HPDE6-E6E7 (cell line): ENCODE data around the gene C11orf21.
"Not testable (repeated sequence)": the region's sequence is repeated elsewhere in the genome, so short reads cannot be mapped to it uniquely, and the experiment has no call there.

Source experiments
- DNase-seq: peaks from one replicate; pipeline ENCODE4 v3.0.0; 2011; ENCODE audit warnings: missing footprints; ENCODE audit errors: extremely low spot score

C11orf21 gene

DNA sequence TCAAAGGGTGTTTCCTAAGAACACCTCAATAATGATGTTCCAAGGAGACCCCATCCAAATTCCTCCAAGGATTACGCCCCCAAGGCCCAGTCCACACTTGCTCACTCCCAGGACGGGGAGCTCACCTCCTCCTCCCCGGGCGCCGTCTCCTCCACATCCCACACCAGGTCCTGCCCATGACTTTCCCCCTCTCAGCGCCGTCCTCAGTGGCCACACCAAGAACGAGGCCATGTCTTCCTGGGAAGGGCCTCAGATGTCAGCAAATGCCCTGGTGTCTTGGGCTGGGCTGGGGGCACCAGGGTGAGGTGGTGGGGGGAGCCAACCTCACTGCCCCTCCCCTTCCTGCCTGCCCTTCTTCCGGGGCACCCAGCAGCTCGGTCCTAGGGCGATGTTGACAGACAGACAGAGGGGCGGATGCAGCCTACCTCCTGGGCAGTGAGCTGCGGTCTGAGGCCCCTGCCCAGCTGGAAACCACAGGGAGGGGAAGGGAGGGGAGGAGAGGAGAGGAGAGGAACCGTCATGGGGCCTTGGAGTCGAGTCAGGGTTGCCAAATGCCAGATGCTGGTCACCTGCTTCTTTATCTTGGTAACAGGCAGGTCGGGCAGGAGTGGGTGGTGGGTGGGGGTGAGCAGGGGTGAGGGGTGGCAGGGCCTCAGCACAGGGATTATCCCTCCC lies at the start of gene C11orf21, which contains the start of gene TSPAN32:
Gene C11orf21, minus strand, starts transcription at position 288 of the 675 bp plus-strand sequence. Its CDS starts 110 bp downstream, at position 178.
Gene TSPAN32, plus strand, starts transcription at position 383 of the 675 bp plus-strand sequence. Its CDS starts 137 bp downstream, at position 520.
- no peak for DNase-seq

DNA sequence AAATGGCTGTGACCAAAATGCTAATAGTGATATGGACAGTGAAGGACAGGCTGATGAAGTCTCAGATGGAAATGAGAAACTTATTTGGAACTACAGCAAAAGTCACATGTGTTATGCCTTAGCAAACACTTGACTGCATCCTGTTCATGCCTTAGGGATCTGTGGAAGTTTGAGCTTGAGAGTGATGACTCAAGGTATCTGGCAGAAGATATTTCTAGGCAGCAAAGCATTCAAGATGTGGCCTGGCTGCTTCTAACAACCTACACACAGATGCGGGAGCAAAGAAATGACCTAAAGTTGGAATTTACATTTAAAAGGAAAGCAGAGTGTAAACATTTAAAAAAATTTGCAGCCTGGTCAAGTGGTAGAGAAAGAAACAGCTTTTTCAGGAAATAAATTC lies 47.3 kb upstream of the C11orf21 start:
- DNase-seq = no peak

DNA sequence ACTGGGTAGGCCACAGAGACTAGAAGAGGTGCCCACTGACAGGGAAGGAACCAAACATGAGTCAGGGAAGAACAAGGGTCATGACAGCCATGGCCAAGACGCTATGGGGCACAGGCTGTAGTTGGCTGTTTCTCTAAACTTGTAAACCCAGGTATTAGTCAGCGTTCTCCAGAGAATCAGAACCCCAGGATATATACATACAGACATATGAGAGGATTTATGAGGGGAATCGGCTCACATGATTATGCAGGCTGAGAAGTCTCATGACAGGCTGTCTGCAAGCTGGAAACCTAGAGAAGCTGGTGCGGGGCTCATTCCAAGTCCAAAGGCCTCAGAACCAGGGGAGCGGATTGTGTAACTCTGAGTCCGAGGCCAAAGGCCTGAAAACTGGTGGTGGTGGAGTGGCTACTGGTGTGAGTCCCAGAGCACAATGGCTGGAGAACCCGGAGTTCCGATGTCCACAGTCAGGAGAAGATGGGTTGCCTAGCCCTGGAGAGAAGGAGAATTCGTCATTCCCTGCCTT lies 45.7 kb upstream of the C11orf21 start:
- no peak for DNase-seq

DNA sequence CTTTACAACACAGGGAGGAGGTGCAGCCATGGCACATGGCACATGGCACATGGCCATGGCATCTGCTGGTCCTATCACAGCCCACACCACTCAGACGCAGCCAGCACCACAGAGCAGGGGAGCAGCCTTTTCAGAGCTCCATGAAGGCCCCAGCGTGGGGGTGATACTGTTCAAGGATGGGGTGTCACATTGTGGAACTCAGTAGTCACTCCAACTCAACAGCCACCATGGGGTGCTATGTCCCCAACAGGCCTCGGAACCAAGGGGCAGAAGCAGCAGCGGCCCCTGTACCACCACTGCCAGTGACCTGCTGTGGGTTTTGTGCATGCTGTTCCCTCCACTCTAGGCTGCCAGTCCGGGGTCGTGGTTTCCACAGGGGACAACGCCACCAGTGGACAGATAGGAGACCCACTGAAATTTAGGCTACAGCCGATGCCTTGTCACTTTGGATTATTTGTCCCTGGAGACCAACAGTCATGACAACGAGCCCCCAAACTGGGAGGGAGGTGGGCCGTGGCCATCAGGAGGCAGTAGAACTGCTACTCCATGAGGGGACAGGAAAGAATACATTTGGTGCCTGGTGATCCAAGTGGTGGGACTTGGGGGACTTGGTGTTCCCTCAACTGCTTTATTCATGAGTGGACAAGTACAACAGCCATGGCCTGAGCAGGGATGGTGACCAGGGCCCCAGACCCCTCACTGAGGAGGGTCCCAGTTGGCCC lies 45.0 kb upstream of the C11orf21 start:
- no peak for DNase-seq

DNA sequence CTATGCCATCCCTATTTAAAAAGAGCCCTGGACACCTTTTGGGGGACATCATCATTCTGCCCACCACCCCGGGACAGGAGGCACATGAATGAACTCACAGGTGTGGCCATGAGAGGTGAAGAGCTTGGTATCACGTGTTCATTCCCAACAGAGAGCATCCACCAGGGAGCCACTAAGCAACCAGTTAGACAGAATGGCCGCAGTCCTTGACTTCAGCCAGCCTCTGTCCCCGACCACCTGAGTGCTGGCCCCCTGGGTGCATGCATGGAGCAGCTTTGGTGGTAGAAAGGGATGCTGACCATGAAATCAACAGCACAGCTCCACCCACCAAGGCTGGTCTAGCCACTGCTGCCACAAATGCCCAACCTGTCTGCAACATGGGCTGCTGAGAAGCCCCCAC lies 44.3 kb upstream of the C11orf21 start:
- no peak for DNase-seq

DNA sequence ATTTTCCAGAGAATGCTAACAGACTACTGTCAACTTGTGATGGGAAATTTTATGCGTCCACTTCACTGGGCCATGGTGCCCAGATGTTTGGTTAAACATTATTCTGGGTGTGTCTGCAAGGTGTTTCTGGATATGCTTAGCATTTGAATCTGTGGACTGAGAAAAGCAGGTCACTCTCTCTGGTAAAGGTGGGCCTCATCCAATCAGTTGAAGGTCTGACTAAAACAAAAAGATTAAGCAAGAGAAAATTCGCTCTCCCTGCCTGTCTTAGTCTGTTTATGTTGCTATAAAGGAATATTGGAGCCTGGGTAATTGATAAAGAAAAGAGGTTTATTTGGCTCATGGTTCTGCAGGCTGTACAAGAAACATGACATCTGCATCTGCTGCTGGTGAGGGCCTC lies 43.3 kb upstream of the C11orf21 start:
- no peak for DNase-seq

DNA sequence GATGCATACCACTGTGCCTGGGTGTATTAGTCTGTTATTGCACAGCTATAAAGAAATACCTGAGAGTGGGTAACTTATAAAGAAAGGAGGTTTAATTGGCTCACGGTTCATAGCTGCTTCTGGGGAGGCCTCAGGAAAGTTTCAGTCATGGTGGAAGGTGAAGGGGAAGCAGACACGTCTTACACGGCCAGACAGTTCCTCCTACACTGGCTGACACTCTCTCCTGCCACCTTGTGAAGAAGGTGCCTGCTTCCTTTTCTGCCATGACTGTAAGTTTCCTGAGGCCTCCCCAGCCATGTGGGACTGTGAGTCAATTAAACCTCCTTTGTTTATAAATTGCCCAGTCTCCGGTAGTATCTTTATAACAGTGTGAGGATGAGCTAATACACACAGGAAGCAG lies 41.8 kb upstream of the C11orf21 start:
- DNase-seq = no peak

DNA sequence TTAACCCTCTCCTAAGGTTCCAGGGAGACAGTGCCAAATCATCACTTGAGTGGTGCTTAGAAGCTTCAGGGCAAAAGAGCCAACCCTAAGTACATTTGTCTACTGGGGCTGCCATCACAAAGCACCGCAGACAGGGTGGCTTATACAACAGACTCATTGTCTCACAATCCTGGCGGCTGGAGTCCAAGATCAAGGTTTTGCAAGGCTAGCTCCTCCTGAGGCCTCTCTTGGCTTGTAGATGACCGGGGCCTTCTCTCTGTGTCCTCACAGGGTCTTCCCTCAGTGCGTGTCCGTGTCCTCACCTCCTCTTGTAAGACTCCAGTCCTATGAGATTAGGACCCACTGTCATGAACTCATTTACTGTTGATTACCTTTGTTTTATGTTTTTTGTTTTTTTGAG lies 41.3 kb upstream of the C11orf21 start:
- no peak for DNase-seq

DNA sequence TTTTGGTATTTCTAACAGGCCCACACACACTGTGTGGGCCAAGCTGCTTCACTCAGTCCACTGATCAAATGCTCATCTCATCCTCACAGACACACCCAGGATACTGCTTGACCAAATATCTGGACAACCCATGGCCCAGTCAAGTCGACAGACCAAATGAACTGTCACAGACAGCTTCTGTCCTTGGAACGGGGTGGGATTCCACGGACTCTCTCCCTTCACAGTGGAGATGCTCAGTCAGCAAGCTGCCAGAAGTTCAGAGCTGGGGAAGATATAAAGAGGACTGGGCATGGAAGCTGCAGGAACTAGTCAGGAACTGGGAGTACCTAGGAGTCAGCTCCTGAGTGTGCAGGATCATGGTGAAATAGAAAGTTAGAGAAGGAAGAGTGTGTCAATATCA lies 40.8 kb upstream of the C11orf21 start:
- no peak for DNase-seq

DNA sequence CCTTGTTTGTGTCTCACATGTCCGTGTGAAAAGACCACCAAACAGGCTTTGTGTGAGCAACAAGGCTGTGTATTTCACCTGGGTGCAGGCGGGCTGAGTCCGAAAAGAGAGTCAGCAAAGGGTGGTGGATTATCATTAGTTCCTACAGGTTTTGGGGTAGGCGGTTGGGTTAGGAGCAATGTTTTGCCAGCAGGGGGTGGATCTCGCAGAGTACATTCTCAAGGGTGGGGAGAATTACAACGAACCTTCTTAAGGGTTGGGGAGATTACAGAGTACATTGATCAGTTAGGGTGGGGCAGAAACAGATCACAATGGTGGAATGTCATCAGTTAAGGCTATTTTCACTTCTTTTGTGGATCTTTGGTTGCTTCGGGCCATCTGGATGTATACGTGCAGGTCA lies 37.0 kb upstream of the C11orf21 start:
- DNase-seq = not testable (repeated sequence)

DNA sequence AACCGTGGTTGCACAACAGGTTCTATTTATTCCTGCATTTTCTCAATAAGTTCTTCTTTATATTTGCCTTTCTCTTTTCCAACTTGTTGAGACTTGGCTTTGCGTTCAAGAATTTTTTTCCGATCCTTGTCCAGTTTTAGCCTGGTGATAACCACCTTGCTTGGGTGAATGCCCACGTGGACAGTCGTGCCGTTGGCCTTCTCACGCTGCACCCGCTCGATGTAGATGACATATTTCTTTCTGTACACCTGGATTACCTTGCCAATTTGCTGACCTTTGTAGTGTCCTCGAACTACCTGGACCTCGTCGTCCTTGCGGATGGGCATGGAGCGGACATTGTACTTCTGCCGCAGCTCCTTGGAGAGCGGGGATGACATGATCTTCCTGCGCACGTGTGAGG lies 33.6 kb upstream of the C11orf21 start:
- not testable (repeated sequence) for DNase-seq

DNA sequence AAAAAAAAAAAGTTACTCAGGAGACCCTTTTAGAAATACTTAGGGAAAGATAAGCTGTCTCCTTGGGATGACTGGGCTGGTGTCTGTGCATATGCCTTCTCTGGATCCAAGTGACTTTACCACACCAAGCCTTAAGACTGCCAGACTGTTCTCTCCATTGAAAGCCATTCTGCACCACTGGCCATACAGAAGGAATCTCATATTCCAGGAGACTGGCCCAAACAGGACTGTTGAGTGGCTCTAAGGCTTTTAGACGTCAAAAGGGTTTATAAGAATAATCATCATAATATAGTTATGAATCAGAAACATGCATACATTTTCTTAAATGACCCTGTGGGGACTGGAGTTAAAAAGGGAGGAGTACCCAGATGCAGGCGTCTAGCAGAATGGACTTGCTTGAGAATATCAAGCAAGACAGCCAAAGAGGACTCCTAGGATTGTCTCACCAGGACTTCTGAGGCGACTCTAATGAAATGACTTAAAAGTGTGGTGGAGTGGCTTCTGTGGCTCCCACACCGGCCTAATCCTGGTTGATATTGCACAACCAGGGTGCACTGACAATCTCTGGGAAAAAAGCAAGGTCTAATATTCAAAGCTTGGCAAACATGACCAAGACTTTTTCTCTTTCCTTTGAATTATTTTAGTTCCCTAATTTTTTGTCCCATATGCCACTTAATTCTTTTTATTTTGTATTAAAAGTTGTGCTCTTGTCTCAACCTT lies 31.9 kb upstream of the C11orf21 start:
- DNase-seq = not testable (repeated sequence)

DNA sequence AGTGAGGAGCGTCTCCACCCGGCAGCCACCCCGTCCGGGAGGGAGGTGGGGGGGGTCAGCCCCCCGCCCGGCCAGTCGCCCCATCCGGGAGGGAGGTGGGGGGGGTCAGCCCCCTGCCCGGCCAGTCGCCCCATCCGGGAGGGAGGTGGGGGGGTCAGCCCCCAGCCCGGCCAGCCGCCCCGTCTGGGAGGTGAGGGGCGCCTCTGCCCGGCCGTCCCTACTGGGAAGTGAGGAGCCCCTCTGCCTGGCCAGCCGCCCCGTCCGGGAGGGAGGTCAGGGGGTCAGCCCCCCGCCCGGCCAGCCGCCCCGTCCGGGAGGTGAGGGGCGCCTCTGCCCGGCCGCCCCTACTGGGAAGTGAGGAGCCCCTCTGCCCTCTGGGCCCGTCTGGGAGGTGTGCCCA lies 30.9 kb upstream of the C11orf21 start:
- not testable (repeated sequence) for DNase-seq

DNA sequence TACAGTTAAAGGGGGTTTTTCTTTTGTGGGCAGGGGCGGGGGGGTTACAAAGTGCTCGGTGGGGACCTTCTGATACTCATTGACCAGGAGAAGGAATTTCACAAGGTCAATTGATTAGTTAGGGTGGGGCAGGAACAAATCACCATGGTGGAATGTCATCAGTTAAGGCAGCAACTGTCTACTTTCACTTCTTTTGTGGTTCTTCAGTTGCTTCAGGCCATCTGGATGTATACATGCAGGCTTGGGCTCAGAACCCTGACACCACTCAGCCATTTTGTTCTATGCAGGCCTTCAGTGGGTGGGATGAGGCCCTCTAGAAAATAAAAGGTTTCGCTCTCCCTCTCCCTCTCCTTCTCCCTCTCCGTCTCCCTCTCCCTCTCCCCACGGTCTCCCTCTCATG lies 29.7 kb upstream of the C11orf21 start:
- DNase-seq = no peak

DNA sequence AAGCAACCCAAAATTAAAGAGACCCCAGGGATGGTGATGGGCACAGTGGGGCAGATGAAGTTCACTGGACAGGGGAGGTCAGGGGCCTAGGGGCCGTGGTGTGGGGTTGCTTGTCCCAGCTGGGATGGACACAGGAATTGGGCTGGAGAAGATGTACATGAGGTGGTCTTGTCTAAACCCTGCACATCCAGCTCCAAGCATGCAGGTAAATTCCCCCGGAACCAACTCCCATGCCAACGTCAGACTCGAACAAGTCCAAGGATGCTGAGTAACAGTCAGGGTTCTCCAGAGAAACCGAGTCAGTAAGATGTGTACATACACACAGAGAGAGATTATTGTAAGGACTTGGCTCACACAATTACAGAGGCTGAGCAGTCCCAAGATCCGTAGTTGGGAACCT lies 29.0 kb upstream of the C11orf21 start:
- no peak for DNase-seq

DNA sequence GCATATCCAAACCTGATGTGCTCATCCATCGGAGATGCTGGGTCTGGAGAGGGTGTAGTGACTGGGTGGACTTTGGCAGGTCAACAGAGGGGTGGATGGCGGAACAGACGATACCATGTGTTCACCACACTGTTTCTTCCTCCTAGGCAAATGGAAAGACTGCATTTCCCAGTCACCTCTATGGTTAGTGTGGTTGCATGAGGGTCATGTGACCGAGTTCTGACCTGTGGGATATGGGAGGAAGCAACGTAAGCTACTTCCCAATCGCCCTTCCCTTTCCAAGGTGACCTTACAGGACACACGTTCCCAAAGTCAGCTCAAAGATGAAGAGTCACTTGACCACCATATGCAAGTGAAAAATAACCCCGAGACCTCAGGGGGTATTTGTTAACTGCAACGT lies 27.8 kb upstream of the C11orf21 start:
- no peak for DNase-seq

DNA sequence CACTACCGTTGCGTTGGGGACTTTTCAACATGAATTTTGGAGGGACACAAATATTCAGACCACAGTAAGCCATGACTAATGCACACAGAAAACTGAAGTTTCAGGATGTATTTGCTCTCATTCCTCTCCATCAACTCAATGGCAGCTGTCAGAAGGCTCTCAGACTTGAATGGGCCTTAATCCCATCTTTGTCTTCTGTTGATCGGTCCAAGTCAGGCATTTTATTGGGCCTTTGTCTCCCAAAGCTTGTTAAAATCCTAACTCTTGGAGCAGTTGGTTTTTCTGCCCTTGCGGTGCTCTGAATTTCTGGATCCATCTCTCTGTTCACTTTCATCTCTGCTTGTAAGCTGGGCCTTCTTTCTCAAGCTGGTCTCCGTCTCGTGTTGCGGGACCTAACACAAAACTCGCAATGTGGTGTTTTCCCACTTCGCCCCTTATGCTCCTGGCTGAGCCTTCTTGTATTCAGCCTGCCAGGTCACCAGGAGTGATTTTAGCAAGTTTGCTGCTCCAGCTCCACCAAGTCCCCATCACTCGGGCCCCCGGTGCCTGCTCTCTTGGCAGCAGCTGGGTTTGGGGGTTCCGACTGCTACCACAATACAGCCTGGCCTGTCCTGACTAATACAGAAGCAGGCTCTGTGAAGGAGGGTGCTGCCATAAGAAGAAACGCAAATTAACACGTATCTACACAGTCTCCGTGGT lies 27.1 kb upstream of the C11orf21 start:
- no peak for DNase-seq

DNA sequence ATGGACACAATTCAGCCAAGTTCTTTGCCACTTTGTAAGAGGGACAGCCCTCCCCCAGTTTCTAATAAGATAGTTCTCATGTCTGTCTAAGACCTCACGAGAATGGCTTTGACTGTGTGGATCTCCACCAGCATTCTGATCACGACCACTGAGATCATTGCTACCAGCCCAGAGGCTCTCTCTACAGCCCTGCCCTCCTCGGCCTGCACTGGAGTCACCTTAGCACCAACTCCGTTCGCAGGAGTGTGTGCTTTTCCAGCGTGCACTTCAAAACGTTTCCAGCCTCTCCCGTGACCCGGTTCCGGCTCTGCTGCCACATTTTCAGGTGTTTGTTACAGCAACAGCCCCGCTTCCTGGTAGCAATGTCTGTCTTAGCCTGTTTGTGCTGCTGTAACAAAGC lies 26.3 kb upstream of the C11orf21 start:
- no peak for DNase-seq

DNA sequence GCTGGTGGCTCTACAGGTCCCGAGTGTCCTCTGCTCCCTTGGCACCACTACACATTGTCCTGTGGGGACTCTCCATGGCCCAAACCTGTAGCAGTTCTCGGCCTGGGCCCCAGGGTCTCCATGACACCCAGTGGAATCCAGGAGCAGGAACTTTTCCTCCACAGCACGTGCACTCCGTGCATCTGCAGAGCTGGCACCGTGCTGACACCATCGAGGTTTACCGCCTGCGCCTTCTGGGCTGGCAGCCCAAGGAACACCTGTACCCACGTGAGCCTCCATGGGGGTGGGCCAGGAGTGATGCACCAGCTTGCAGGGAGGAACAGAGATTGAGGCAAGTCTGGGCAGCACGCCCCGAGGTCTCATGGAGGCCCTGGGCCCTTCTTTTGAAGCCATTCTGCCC lies 25.3 kb upstream of the C11orf21 start:
- DNase-seq = no peak

DNA sequence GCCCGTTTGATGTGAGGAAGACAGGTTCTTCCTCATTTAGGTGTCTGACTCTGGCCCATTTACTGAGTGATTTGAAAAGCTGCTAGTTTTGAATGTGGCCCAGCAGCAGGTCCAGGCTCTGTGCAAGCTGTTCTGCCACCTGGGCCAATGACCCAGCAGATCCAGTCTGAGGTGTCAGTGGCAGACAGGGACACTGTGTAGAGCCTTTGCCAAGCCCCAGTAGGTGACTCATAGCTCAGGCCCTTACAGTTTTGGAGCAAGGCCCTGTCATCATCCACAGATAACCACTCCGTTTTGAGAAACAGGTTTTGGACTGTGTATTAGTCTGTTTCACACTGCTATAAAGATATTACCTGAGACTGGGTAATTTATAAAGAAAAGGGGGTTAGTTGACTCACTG lies 24.0 kb upstream of the C11orf21 start:
- peak; percentile 20 for DNase-seq

DNA sequence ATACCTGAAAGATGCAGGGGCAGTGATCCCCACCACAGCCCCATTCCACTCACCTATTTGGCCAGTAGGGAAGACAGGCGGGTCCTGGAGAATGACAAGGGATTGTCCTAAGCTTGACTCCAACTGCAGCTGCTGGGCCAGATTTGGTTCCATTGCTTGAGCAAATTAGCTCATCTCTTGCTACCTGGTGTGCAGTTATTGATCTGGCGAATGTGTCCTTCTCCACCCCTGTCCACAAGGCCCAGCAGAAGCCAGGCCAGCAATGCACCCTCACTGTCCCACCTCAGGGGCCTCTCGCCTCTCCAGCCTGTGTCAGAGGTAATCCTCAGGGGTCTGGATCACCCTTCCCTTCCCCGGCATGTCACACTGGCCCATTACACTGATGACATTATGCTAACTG lies 23.4 kb upstream of the C11orf21 start:
- DNase-seq = no peak

DNA sequence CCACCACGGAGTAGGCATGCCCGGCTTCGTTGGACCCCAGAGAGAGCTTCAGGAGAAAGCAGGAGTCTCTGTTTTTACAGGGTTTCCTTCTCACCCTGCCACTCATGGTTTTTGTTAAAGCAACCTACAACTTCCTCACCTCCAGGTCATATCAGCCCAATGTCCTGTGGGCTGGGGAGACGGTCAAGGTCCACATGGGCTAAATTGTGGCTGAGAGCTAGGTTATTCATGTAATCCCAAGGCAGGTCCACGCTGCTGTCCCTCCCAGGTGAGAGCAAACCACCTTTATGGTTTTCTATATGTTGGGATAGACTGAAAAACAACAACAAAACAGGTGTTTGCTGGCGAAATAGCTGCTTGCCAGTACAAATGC lies 19.6 kb upstream of the C11orf21 start:
- DNase-seq = no peak
